Kasumi-1 (cell line): ENCODE measurements around the gene SPINK4.

Experiments
- DNase-seq, 2 experiments: peaks; one replicate each; lab custom pipeline; 2025; lab: John Stamatoyannopoulos, UW

Gene SPINK4

GRCh38 chr9:33239921-33240320, at the start of gene SPINK4:
TSS of gene SPINK4 (plus strand) at chr9:33240167. CDS start at chr9:33240209, 42 bp downstream.
- DNase-seq: no peak

GRCh38 chr9:33192493-33193255, 47.3 kb upstream of the SPINK4 start:
- DNase-seq: no peak

- no peak for DNase-seq
Observed at GRCh38 chr9:33193818-33194217, 46.1 kb upstream of the SPINK4 start.

- no peak for DNase-seq
Observed at GRCh38 chr9:33196736-33197135, 43.2 kb upstream of the SPINK4 start.

- no peak for DNase-seq
Observed at GRCh38 chr9:33197279-33198152, 42.5 kb upstream of the SPINK4 start.

GRCh38 chr9:33198165-33198564, 41.8 kb upstream of the SPINK4 start:
- DNase-seq: no peak

GRCh38 chr9:33202018-33202417, 37.9 kb upstream of the SPINK4 start:
- no peak for DNase-seq

- no peak for DNase-seq
Observed at GRCh38 chr9:33202552-33203201, 37.3 kb upstream of the SPINK4 start.

- no peak for DNase-seq
Observed at GRCh38 chr9:33209394-33209793, 30.6 kb upstream of the SPINK4 start.

- no peak for DNase-seq
Observed at GRCh38 chr9:33210006-33210715, 29.8 kb upstream of the SPINK4 start.

GRCh38 chr9:33211695-33212393, 28.1 kb upstream of the SPINK4 start:
- DNase-seq: no peak

GRCh38 chr9:33220681-33221567, 19.0 kb upstream of the SPINK4 start:
- DNase-seq: no peak

- no peak for DNase-seq
Observed at GRCh38 chr9:33221568-33221884, 18.4 kb upstream of the SPINK4 start.

GRCh38 chr9:33222031-33222430, 17.9 kb upstream of the SPINK4 start:
- DNase-seq: no peak

- DNase-seq: no peak
Observed at GRCh38 chr9:33223696-33224095, 16.3 kb upstream of the SPINK4 start.

GRCh38 chr9:33225319-33226147, 14.4 kb upstream of the SPINK4 start:
- peak; percentile 62 to 70 for DNase-seq

GRCh38 chr9:33227008-33227398, 13.0 kb upstream of the SPINK4 start:
- peak; percentile 56 to 73 for DNase-seq

GRCh38 chr9:33227741-33228140, 12.2 kb upstream of the SPINK4 start:
- no peak for DNase-seq

GRCh38 chr9:33228606-33229005, 11.4 kb upstream of the SPINK4 start:
- DNase-seq: no peak
